GM23338 (cell line): ENCODE results near the gene EFHC2. TPM values are rescaled to one million over a fixed set of nuclear protein-coding genes. Genes with fewer than 3 reads are reported as not detected.
"Not testable (repeated sequence)": the region's sequence is repeated elsewhere in the genome, so short reads cannot be mapped to it uniquely, and the experiment has no call there.

Experiments used
- ATAC-seq: fragments of 200-7000 bp; cut with Tn5 transposase; 3 replicates; pipeline ENCODE4 v1.9.1; 2020
- DNase-seq: peaks from one replicate; pipeline ENCODE4 v3.0.0-alpha.2; 2015; ENCODE audit warnings: low spot score
- H2AFZ ChIP-seq: fragments of 200-600 bp; sonication (generic); 2 replicates; pipeline ENCODE4 v1.8.0; 2016; ENCODE audit warnings: antibody characterized with exemption, mild to moderate bottlenecking, moderate library complexity
- H3F3A ChIP-seq: fragments of 200-600 bp; sonication (generic); replicated peaks from 2 replicates; pipeline ENCODE4 v1.8.0; 2017; ENCODE audit warnings: antibody characterized with exemption, mixed run types, low read depth
- H3K27ac ChIP-seq: fragments of 200-600 bp; sonication (generic); 2 replicates; pipeline ENCODE4 v1.6.1; 2016; ENCODE audit warnings: low read depth
- H3K27me3 ChIP-seq: fragments of 200-600 bp; sonication (generic); 2 replicates; pipeline ENCODE4 v1.8.0; 2016; ENCODE audit warnings: mild to moderate bottlenecking, mixed run types, moderate library complexity; ENCODE audit not compliant: insufficient read depth
- H3K36me3 ChIP-seq: fragments of 200-600 bp; sonication (generic); 2 replicates; pipeline ENCODE4 v1.8.0; 2016; ENCODE audit warnings: mild to moderate bottlenecking; ENCODE audit not compliant: insufficient read depth
- H3K4me1 ChIP-seq: fragments of 200-600 bp; sonication (generic); 2 replicates; pipeline ENCODE4 v1.8.0; 2016; ENCODE audit warnings: mild to moderate bottlenecking, moderate library complexity; ENCODE audit not compliant: insufficient read depth
- H3K4me2 ChIP-seq: fragments of 200-600 bp; sonication (generic); 2 replicates; pipeline ENCODE4 v1.7.1; 2017; ENCODE audit warnings: mixed run types
- H3K4me3 ChIP-seq: fragments of 200-600 bp; sonication (generic); 2 replicates; pipeline ENCODE4 v1.6.1; 2016; ENCODE audit warnings: mixed run types
- H3K79me2 ChIP-seq: fragments of 200-600 bp; sonication (generic); replicated peaks from 2 replicates; pipeline ENCODE4 v1.8.0; 2017; ENCODE audit warnings: mild to moderate bottlenecking; ENCODE audit not compliant: insufficient read depth
- H3K9me2 ChIP-seq: fragments of 200-600 bp; sonication (generic); 2 replicates; pipeline ENCODE4 v1.8.0; 2017; ENCODE audit not compliant: insufficient read depth
- H4K20me1 ChIP-seq: fragments of 200-600 bp; sonication (generic); replicated peaks from 2 replicates; pipeline ENCODE4 v1.8.0; 2017; ENCODE audit warnings: mild to moderate bottlenecking; ENCODE audit not compliant: insufficient read depth
- H3K27ac Mint-ChIP-seq: 2 replicates; pipeline ENCODE4 v1.8.0; 2020; ENCODE audit warnings: inconsistent platforms, mild to moderate bottlenecking, moderate library complexity, mixed read lengths
- H3K27me3 Mint-ChIP-seq: 3 replicates; pipeline ENCODE4 v1.8.0; 2022; ENCODE audit warnings: low read depth, mild to moderate bottlenecking, moderate library complexity, mixed read lengths, inconsistent platforms; ENCODE audit not compliant: insufficient read depth, poor library complexity
- H3K36me3 Mint-ChIP-seq: 3 replicates; pipeline ENCODE4 v1.8.0; 2021; ENCODE audit warnings: low read depth, mild to moderate bottlenecking, inconsistent platforms, moderate library complexity, mixed read lengths
- H3K4me1 Mint-ChIP-seq: 3 replicates; pipeline ENCODE4 v1.8.0; 2020; ENCODE audit warnings: mild to moderate bottlenecking, inconsistent platforms, mixed read lengths
- H3K4me3 Mint-ChIP-seq: 3 replicates; pipeline ENCODE4 v1.8.0; 2021; ENCODE audit warnings: moderate library complexity, mild to moderate bottlenecking, inconsistent platforms, mixed read lengths
- H3K9me3 Mint-ChIP-seq: 3 replicates; pipeline ENCODE4 v1.8.0; 2020; ENCODE audit warnings: moderate library complexity, mild to moderate bottlenecking, inconsistent platforms, mixed read lengths
- EZH2 ChIP-seq: fragments of 200-600 bp; sonication (generic); IDR thresholded peaks from one replicate; pipeline ENCODE4 v1.8.0; 2017; ENCODE audit warnings: antibody characterized with exemption, mild to moderate bottlenecking, low read depth; ENCODE audit not compliant: unreplicated experiment
- EZH2phosphoT487 ChIP-seq: fragments of 200-600 bp; sonication (generic); IDR thresholded peaks from one replicate; pipeline ENCODE4 v1.8.1; 2018; ENCODE audit warnings: antibody characterized with exemption; ENCODE audit not compliant: unreplicated experiment
- POLR2AphosphoS5 ChIP-seq: IDR thresholded peaks from 2 replicates; pipeline ENCODE4 v1.6.1; 2016; ENCODE audit warnings: antibody characterized with exemption, low read depth
- polyA plus RNA-seq: library from polyadenylated mRNA; unstranded; fragments of >200 nt; fragmentation: Nextera tagmentation; extraction: Ambion mirVana; gene quantifications from 2 replicates; pipeline ENCODE4 v1.2.1, GENCODE V29; 2016
- total RNA-seq: library from RNA; depleted of rRNA; stranded (reverse); fragments of >200 nt; shearing (Covaris generic); gene quantifications from 2 replicates; pipeline ENCODE4 v1.2.3, GENCODE V29; 2014
- TF ChIP-seq, protein P1 (sequence below): IDR thresholded peaks from one replicate; pipeline ENCODE4 v1.6.1; 2018; ENCODE audit warnings: antibody characterized with exemption; ENCODE audit not compliant: unreplicated experiment
- TF ChIP-seq, protein P2 (sequence below): IDR thresholded peaks from 2 replicates; pipeline ENCODE4 v1.6.1; 2016; ENCODE audit warnings: antibody characterized with exemption

The EFHC2 gene
- total and polyA plus RNA-seq, 2 experiments from 2014 or later: 3.1 to 3.2 TPM

DNA sequence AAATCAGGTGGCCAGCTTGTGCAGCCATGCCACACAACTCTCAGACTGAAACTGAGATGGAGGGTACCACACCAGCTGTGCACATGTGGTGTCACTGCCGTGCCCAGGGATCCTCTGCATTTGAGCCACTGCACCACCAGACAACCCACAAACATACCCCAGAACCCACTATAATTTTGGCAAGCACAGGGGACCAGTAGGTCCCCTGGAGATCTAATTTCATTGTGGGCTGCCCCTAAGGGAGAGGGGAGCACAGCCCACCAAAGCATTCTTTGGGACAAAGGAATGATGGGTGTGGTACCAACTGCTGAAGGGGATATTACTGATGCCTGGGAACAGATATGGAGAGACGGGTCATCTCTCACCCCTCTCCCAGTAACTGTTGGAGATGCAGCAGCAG lies 140.9 kb downstream of the EFHC2 start (continued):
- TF ChIP-seq EZH2 (no peak), EZH2phosphoT487 (no peak)
- TF ChIP-seq, protein P1, sequence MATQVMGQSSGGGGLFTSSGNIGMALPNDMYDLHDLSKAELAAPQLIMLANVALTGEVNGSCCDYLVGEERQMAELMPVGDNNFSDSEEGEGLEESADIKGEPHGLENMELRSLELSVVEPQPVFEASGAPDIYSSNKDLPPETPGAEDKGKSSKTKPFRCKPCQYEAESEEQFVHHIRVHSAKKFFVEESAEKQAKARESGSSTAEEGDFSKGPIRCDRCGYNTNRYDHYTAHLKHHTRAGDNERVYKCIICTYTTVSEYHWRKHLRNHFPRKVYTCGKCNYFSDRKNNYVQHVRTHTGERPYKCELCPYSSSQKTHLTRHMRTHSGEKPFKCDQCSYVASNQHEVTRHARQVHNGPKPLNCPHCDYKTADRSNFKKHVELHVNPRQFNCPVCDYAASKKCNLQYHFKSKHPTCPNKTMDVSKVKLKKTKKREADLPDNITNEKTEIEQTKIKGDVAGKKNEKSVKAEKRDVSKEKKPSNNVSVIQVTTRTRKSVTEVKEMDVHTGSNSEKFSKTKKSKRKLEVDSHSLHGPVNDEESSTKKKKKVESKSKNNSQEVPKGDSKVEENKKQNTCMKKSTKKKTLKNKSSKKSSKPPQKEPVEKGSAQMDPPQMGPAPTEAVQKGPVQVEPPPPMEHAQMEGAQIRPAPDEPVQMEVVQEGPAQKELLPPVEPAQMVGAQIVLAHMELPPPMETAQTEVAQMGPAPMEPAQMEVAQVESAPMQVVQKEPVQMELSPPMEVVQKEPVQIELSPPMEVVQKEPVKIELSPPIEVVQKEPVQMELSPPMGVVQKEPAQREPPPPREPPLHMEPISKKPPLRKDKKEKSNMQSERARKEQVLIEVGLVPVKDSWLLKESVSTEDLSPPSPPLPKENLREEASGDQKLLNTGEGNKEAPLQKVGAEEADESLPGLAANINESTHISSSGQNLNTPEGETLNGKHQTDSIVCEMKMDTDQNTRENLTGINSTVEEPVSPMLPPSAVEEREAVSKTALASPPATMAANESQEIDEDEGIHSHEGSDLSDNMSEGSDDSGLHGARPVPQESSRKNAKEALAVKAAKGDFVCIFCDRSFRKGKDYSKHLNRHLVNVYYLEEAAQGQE: no peak

DNA sequence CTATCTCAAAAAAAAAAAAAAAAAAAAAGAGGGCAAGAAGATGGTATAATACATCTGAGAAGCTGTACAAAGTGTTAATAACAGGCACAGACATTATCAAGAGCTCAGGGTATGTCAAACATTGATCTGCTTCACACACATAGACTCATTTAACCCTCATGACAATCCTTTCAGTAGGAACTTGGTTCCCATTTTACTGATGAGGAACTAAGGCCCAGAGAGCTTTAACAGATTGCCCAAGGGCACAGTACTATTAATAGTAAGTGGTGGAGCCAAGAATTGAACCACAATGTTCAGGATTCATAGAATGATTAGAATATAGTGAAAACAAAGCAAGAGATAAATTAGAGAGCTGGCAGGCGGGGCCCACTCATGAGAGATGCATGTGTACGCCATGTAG lies 154.4 kb downstream of the EFHC2 start:
- no peaks in the 10 kb centered on the region for H4K20me1 ChIP-seq
- no peaks in the 10 kb centered on the region for H3K4me1 Mint-ChIP-seq
- H2AFZ ChIP-seq: no peak overlapping the region
- H3K9me2 ChIP-seq: no peaks in the 10 kb centered on the region
- H3K27me3 Mint-ChIP-seq: peaks cover 2% of the 10 kb centered on the region
- no peaks in the 10 kb centered on the region; the same call in 2 of the 3 replicates for H3K36me3 Mint-ChIP-seq
- no peaks in the 10 kb centered on the region; the same call in 2 of the 3 replicates for H3K9me3 Mint-ChIP-seq
- H3K4me1 ChIP-seq: no peaks in the 10 kb centered on the region
- H3K36me3 ChIP-seq: no peaks in the 10 kb centered on the region
- DNase-seq (no peak), ATAC-seq (no peak)
- TF ChIP-seq, protein P2, sequence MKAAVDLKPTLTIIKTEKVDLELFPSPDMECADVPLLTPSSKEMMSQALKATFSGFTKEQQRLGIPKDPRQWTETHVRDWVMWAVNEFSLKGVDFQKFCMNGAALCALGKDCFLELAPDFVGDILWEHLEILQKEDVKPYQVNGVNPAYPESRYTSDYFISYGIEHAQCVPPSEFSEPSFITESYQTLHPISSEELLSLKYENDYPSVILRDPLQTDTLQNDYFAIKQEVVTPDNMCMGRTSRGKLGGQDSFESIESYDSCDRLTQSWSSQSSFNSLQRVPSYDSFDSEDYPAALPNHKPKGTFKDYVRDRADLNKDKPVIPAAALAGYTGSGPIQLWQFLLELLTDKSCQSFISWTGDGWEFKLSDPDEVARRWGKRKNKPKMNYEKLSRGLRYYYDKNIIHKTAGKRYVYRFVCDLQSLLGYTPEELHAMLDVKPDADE: no peak
- TF ChIP-seq POLR2AphosphoS5: no peak
- no peaks in the 10 kb centered on the region for H3K79me2 ChIP-seq
- no peak overlapping the region for H3K4me3 ChIP-seq
- H3F3A ChIP-seq: no peaks in the 10 kb centered on the region
- no peak overlapping the region for H3K27ac ChIP-seq
- H3K27me3 ChIP-seq: no peaks in the 10 kb centered on the region
- no peak overlapping the region for H3K4me2 ChIP-seq
- H3K4me3 Mint-ChIP-seq: no peak overlapping the region
- no peak overlapping the region for H3K27ac Mint-ChIP-seq

DNA sequence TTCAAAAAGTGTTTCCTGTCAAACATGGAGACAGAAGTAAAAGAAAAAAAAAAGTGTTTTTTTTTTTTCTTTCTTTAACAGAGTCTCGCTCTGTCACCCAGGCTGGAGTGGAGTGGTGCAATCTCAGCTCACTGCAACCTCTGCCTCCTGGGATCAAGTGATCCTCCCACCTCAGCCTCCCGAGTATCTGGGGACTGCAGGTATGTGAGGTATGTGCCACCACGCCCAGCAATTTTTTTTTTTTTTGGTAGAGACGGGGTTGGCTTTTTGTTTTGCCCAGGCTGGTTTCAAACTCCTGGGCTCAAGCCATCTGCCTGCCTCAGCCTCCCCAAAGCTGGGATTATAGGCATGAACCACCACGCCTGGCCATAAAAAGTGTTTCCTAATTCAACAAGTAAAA lies 155.6 kb downstream of the EFHC2 start:
- H3K27me3 Mint-ChIP-seq, H3K27ac Mint-ChIP-seq, H3K79me2 ChIP-seq, H3K27ac ChIP-seq, H3K27me3 ChIP-seq, H3K4me3 Mint-ChIP-seq, H3K9me3 Mint-ChIP-seq, H3K4me2 ChIP-seq, H3K4me3 ChIP-seq, H3K36me3 Mint-ChIP-seq, DNase-seq, H3K4me1 ChIP-seq, H3K9me2 ChIP-seq, ATAC-seq, H3K4me1 Mint-ChIP-seq, H2AFZ ChIP-seq, H3K36me3 ChIP-seq, H4K20me1 ChIP-seq, H3F3A ChIP-seq: not testable (repeated sequence)
